GM19238 (cell line): Measurements from ENCODE around the gene MYO3B.
"Not testable (repeated sequence)": the region's sequence is repeated elsewhere in the genome, so short reads cannot be mapped to it uniquely, and the experiment has no call there.

ENCODE experiments used
- DNase-seq: peaks from one replicate; pipeline ENCODE4 v3.0.0; 2011; ENCODE audit warnings: low spot score; ENCODE audit not compliant: insufficient read length

Gene MYO3B

GRCh38 chr2:170420961-170421687 lies 243.2 kb downstream of the MYO3B start:
- no peak for DNase-seq

- DNase-seq, result no peak
Observed at GRCh38 chr2:170423919-170424318, 246.0 kb downstream of the MYO3B start.

GRCh38 chr2:170425281-170425751 lies 247.4 kb downstream of the MYO3B start:
- no peak for DNase-seq

- no peak for DNase-seq
Observed at GRCh38 chr2:170428868-170429267, 250.9 kb downstream of the MYO3B start.

- no peak for DNase-seq
Observed at GRCh38 chr2:170432823-170433222, 254.9 kb downstream of the MYO3B start.

- no peak for DNase-seq
Observed at GRCh38 chr2:170433448-170433847, 255.5 kb downstream of the MYO3B start.

- not testable (repeated sequence) for DNase-seq
Observed at GRCh38 chr2:170434396-170434795, 256.4 kb downstream of the MYO3B start.

GRCh38 chr2:170434900-170435621 lies 257.1 kb downstream of the MYO3B start:
- peak; percentile 10 for DNase-seq

GRCh38 chr2:170436077-170436943 lies 258.4 kb downstream of the MYO3B start:
- DNase-seq, result no peak

GRCh38 chr2:170446078-170446477 lies 268.1 kb downstream of the MYO3B start:
- DNase-seq, result no peak

GRCh38 chr2:170449034-170449433 lies 271.1 kb downstream of the MYO3B start:
- DNase-seq, result no peak

- DNase-seq, result no peak
Observed at GRCh38 chr2:170454471-170455372, 276.8 kb downstream of the MYO3B start.

- DNase-seq, result no peak
Observed at GRCh38 chr2:170455617-170456426, 277.9 kb downstream of the MYO3B start.

- DNase-seq, result no peak
Observed at GRCh38 chr2:170456914-170457313, 279.0 kb downstream of the MYO3B start.

GRCh38 chr2:170457742-170458141 lies 279.8 kb downstream of the MYO3B start:
- no peak for DNase-seq

GRCh38 chr2:170461889-170462288 lies 283.9 kb downstream of the MYO3B start:
- DNase-seq, result no peak

- no peak for DNase-seq
Observed at GRCh38 chr2:170462433-170463205, 284.7 kb downstream of the MYO3B start.

GRCh38 chr2:170463206-170463537 lies 285.2 kb downstream of the MYO3B start:
- no peak for DNase-seq

GRCh38 chr2:170464268-170464667 lies 286.3 kb downstream of the MYO3B start:
- DNase-seq, result no peak
